GM21423 (cell line): ENCODE results near the gene WWOX.
A peak's percentile ranks its signal among the peaks of the same experiment; 100 is the strongest.

Experiments used
- ATAC-seq: cut with Tn5 transposase; IDR thresholded peaks from one replicate; pipeline ENCODE4 v1.9.1; 2021; ENCODE audit warnings: mild to moderate bottlenecking, moderate library complexity; ENCODE audit not compliant: unreplicated experiment

Gene WWOX

DNA sequence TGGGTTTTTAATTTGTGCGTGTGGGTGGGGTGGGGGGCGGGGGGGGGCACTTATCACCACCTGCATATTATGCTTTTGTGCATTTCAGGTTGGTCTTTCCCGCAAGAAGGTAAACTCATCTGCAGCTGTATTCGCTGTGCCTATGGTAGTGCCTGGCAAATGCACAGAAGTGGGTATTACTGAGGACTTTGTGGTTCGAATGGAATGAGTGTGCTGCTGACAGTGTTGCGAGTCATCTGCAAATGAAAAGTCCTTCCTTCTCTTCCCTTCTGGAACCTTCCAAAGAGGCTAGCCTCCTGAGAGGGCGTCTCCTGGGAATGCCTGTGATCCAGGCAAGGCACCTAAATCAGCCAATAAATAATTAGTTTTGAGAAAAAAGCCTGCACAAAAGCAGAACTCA lies 968.1 kb downstream of the WWOX start:
- no peak for ATAC-seq

DNA sequence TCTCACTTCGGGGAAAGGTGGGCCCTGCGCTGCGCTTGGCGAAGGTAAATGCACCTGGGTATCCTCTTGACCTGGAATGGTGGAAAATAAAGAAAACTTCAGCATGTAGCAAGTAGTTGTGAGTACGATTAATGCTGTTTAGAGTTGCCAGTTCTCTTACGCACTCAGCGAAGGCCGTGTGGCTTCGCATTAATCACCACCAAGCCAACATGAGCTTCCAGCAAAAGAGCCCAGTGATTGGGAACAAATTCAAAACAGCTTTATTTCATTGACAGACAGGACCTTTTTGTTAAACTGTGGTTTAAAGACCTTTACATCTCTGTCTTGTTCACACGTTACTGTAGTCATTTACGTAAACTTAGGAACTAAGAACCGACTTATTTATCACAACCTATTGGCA lies 969.7 kb downstream of the WWOX start:
- ATAC-seq: no peak

DNA sequence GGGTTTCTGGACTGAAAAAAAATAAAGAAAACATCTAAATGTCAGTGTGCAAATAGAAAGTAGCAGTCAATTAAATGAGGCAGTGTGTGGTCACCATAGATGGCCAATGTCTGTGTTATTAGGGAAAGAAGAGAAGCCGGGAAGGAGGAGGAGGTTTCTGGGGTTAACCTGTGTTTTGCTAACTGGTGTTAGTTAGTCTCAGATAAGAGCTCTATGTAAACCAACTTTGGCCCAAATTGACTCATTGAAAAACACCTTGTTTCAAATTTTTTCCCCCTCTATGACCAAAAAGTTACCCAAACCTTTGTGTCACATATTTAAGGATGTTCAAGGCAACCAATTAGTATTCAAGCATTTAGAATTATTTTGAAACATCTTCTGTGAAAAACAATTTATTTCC lies 970.2 kb downstream of the WWOX start:
- no peak for ATAC-seq

DNA sequence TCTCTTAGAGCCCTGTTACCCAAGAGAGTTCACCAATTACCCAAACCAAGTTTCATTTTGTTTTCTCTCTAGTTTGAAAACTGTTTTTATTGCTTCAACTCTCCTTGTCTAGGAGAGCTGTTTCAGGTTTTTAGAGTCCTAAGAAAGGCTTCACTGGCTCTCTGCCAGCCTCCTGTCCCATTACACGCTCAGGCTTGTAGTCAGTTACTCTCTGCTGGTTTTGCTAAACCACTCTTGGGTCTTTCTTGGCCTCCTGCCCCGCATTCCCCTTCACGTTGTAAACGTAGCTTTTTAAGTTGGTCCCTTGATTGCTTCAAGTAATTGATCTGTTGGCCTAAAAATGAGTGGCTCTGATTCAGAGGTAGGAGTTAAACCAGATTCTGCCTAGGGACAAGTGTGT lies 972.0 kb downstream of the WWOX start:
- ATAC-seq: no peak

DNA sequence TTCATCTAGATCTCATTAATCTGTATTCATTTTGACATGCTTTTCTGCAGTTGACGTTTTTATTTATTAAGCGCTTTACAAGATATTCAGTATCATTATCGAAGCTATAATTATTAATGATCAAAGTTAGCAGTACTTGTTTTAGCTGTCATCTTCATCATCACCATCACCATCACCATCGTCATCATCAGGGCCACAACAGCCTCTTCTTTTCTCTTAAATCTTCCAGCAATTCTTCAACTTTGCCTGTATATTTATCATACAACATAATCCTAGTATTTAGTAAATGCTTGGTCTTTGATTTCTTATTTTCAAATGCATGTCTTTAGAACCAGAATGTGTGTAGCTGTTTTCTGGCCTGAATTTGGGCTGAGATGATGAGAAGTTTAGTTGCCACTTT lies 973.1 kb downstream of the WWOX start:
- ATAC-seq: no peak

DNA sequence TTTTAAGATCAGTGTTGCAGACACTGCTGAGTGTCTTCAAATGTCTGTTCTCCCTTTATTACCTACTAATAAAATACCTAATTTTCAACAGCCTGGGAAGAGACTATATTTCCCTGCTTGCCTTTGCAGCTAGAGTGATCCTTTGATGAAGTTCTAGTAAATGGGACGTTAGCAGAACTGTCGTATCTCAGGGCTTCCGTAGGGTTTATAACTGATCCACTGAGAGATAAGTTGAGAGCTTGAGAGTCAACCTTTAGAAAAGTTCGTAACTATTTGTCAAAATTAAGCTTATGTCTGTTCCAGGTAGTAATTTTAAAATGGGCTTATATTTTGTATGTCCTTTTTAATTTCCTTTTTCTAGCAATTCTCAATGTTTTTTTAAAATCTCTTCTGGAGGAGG lies 974.1 kb downstream of the WWOX start:
- no peak for ATAC-seq

DNA sequence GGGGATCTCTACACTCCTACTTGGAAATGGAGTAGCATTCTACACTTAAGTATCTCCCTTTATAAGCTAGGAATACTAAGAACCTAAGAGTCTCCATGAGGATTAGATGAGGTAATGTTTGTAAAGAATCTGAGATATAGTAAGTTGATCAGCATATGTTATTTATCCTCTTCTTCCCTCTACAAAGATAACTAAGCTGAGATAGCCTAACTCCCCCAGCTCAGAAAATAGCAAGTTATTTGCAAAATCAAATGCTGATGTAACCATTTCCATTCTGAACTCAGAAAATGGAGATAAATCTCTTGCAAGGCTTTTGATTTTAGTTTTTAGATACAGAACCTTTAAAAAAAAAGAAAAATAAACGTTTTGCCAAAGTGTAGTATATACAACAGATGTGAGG lies 975.1 kb downstream of the WWOX start:
- no peak for ATAC-seq

DNA sequence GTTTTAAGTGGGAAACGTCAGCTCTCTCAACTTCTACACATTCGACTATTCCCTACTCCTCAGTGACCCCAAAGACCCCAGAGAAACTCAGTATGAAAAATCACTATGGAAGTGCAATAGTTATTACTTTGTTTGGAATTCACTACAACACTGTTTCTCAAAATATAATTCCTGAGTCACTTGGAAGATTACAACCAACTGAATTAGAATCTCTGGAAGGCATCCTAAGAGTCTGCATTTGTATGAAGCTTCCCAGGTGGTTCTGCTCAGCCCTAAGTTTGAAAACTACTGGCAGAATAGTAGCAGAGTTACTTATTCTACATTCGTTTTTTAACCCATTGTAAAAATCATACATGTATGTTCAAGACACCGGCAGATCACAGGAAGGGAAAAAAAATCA lies 975.5 kb downstream of the WWOX start:
- no peak for ATAC-seq

DNA sequence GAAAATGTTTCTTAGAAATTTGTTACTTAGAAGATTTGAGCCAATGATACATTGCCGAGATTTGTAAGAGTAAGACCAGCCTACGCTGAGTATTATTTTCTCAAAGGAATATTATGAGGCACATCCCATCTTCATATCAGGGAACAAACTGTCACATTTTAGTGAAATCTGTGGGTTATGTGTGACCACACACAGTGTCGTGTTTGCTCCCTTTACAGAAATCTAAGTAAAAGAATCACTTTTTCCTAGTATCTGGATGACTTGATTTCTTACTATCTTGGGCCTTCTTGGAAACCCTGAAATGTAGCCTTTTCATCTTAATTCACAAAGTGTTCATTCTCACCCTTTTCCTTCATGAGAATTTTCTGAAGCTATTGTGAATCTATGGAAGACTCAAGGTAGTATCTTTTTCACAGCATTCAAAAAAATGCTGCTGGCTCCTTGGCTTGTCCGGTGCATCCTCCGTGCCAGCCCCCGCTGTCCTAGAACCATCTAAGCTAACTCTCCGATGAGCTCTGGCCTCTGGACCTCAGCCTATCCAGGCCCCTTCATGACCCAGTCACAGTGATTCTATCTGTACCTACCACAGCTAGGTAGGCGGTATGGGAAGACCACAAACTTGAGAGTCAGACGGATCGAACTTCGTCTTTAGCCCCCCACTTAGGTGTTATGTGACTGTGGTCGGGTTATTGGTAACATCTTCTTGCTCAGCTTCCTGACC lies 976.8 kb downstream of the WWOX start:
- no peak for ATAC-seq

DNA sequence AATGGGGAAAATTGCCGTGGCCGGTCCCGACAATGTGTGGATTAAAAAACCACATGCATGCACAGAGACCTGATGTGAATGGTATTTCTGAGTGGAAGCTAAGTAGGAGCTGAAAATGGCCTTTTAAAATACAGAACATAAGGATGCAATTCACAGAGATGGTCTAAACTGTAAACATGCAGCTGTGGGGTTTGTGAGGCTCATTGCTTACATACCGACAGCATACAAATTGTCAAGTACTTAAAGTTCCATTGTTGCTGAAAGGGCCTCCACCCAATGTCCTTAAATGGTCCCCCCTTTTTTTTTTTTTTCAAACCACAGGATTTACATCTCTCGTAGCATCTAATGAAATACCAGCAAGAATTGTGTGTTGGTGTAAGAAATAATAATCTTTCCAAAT lies 977.9 kb downstream of the WWOX start:
- no peak for ATAC-seq

DNA sequence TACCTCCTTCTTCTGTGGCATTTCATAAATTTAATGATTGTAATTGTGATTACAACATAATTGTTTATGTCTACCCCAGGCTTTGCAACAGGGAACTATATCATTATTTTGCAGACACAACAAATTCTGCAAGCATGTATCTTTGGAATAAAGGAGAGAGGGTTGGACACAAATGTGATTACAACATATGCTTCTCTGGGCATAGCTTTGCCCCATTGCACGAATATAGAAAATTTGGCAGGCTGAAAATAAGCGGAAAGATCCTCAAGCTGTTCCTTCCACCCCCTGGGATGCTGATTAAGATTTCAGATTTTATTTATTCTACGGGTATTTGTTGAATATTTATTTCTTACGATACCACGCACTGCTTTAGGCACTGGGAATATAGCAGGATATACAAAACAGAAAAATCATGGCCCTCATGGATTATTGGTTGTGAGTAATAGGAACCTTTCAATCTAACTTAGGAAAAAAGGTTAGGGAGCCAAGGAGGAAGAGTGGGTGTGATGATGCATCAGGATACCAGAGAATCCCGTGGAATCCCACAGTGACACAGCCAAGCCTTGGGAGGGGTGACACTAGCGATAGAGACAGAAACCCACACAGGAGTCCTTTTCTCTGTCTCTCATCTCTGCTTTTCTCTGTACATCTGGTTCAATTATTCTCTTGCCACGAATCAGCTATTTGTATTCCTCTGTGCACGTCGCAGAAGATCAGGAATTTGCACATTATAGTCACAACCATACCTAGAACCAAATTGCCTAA lies 980.4 kb downstream of the WWOX start:
- ATAC-seq: no peak

DNA sequence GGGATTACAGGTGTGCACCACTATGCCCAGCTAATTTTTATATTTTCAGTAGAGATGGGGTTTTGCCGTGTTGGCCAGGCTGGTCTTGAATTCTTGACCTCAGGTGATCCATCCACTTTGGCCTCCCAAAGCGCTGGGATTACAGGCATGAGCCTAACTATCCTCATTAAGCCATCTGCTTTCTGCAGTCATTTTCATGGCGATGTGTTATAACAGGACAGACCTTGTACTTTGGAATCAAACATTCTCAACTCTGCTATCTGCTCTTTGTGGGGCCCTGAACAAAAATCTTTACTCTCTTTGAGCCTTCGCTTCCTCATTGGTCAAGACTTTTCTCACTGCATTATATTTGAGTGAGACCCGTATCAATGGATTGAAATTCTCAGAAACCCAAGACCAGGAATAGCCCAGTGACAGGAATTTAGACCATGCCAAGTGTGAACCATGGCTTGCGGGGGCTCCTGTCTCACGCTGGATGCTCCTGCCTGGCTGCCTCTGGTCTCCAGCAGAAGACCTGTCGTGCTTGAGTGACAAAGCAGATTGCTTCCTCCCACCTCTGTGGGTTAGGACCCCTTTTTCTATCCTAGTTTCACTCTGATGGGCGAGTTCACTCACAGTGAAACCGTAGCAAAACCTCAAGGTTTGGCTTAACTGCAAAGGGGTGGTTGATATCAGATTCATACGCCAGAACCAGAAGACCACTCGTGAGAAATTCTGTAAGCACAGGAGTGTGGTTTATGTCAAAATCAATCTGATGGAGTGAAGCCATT lies 982.0 kb downstream of the WWOX start:
- no peak for ATAC-seq

DNA sequence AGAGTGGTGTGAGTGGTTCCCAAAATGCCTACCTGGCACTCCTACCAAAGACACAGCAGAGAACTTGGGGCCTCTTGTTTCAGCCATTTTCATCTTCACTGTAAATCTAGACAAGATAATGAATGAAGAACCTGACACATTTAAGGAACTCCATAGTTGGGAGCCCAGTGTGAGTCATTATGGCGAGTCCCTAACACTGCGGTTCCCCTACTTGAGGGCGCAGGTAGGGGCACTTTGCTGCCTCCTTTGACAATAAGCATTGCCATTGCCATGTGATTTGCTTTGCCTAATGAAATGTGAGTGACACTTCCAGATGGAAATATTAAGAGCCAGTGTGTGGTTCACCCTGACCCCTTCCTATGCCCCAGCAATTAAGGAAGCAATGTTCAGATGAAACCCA lies 983.5 kb downstream of the WWOX start:
- ATAC-seq: no peak

DNA sequence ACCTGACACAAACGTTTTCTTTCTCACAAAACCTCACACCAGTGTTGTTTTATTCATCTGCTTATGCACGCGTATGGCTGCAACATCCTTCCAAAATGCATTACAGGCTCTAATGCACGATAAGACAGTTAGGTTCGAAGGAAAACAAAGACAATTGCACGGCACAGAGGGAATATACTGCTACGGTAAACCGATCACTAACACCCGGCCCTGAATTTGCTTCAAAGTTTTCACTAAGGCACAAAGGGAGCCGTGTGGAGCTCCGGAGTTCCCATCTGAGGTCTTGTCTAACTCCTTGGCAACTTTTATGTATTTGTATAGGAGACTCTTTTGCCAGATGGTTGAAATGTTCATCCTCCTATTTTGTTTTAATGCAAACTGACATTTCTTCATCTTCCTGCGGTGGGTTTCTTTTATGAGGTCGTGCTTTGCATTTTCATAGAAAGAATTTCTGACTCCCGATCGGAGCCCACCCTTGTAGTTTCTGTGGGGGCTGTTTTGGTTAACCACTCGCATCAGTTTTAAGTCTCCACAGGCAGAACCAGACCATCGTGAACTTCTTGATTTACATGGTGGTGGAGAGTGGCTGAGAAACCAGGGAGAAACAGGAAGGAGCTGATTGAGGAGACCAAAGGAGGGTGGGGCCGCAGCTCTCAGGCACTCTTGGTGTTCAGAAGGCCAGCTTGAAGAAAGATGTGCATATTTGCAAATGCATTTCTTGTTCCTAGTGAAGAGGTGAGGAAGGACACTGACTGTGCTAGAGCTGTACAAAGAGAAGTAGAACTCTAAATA lies 984.2 kb downstream of the WWOX start:
- no peak for ATAC-seq

DNA sequence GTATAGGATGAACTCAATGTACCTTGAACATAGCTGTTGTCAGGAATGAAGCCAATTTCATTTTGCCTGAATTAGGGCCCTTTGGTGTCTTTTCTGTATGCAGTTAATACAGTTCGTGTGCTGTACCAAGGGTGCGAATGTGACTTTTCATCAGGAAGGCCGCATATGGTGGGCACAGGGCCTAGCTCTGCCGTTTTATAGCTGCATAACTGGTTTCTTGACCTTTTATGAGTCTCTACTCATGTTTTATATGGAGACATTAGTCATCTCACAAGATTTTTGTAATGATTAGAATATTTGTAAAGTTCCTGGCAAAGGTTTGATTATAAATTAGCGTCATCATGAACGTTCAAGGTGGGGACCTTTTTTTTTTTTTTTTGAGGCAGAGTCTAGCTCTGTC lies 989.5 kb downstream of the WWOX start:
- no peak for ATAC-seq

DNA sequence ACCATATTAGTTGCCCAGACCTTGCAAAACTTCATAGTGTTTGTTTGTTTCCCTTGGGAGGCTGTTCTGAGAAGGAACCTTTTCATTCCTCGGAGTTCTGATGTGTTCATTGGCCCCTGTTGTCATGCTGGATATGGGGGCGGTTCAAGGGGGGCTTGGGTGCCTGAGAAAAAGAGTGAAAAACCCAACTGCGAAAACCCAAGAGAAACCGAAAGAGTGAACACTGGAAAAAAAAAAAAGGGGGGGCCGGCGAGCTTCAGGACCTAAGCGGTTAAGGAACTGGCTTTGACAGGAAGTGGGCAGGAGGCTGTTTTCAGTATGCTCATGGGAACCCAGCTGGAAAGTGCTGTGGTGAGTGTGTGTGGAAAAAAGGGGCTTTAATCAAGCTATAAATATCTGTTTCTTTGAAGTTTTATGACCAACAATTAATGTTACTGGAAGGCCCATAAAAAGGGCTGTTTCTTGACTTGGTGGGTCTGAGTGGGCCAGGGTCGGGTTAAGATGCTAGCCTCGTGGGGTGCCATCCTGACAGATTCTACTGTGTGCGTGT lies 990.4 kb downstream of the WWOX start:
- ATAC-seq: peak; percentile 75

DNA sequence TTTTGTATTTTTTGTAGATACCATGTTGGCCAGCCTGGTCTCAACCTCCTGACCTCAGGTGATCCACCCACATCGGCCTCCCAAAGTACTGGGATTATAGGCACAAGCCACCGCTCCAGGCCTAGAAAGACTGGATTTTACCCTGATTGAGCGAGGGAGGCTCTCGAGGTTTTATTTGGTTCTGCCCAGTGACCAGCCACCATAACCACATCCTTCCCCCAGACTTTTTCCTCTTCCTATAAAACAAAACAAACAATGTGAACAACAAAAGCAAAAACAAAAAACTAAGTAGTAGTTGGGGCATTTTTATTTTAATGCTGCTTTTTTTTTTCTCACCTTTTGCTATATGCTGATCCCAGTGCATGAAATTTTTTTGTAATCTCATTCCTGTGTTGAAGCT lies 991.5 kb downstream of the WWOX start:
- ATAC-seq: no peak

DNA sequence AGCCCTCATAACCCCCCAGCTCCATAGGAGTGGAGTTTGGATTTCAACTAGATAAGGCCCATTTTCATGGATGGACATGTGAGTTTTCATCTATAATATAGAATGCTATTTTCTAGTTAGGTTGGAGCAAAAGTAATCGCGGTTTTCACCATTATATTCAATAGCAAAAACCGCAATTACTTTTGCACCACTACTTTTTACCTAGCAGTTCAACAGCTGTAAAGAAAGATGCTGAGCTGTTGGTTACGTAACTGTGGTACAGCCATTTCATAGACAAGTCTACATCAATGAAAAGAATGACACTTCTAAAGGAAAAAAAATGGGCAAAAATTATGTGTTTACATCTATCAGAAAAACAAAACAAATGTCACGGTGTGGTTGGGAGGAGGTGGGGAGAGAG lies 993.4 kb downstream of the WWOX start:
- ATAC-seq: no peak

DNA sequence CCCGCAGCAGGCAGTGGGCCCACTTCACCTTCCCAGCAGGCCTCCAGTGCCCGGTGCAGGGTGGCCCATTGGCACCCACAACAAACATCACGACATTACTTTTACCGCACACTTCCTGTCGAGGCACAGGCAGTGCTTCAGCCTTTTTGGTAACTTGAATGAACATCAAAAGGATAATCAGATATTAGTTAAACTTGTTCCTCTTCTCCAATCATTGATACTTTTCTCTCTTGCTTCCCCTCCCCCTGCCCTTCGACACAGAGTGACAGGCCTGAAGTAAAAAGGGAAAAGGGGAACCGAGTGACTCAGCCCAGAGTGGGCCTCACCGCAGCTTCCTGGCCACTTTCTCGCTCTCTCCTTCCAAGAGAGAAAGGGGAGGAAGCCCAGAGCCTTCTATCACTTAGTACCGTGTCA lies 994.1 kb downstream of the WWOX start:
- peak; percentile 52 for ATAC-seq

DNA sequence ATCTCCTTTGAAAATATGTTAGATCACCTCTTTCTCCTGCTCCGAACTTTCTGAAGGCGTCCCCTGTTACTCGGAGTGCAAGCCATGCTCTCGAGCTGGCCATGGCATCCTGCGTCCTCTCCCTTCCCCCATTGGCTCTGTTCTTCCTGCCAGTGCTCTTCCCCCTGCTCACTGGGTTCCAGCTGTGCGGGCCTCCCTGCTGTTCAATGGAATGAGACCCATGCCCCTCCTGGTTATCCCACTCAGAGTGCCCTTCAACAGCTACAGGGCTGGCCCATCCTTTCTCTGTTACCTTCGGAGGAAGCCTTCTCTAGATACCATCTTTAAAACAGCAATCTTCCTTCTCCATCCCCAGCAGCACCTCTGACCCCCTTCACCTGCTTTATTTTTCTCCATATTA lies 996.8 kb downstream of the WWOX start:
- no peak for ATAC-seq

DNA sequence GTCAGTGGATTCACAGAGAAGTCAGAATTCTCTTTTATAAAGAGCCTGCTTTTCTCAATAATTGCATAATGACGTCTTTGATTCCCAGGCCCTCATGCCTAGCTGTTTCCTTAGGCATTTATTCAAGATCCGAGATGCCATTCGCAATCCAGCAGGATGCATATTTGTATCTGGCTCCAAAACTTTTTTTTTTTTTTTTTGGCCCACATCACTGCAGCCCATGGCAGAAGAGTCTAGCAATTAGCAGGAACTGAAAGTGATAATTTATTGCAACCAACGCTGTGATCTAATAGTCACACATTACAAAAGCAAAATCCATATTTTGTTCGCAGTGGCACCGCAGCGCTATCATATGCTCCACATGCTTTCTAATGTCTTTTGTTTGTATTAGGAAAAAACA lies 997.7 kb downstream of the WWOX start:
- no peak for ATAC-seq
